ENCODE results near the gene FAM171A2. TPM values are rescaled to one million over a fixed set of nuclear protein-coding genes. Genes with fewer than 3 reads are reported as not detected.
"Not testable (repeated sequence)": the region's sequence is repeated elsewhere in the genome, so short reads cannot be mapped to it uniquely, and the experiment has no call there.

The FAM171A2 gene
- total RNA-seq, 1 donor from 2014 or later = 20.6 TPM

DNA sequence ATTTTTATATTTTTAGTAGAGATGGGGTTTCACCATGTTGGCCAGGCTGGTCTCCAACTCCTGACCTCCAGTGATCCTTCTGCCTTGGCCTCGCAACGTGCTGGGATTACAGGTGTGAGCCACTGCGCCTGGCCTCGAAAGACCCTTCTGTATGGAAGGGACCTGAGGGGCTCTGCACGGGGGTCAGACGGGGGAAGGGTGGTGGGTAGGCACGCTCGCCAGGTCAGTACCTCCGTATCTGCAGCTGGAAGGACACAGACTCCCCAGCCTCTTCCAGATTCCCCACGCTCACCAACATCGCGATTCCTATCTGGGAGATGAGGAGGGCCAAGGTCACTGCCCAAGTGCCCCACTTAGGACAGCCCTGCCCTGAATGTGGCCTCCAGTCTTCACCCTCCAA is 13.1 kb upstream of the FAM171A2 start:
- TF ChIP-seq, protein P1, sequence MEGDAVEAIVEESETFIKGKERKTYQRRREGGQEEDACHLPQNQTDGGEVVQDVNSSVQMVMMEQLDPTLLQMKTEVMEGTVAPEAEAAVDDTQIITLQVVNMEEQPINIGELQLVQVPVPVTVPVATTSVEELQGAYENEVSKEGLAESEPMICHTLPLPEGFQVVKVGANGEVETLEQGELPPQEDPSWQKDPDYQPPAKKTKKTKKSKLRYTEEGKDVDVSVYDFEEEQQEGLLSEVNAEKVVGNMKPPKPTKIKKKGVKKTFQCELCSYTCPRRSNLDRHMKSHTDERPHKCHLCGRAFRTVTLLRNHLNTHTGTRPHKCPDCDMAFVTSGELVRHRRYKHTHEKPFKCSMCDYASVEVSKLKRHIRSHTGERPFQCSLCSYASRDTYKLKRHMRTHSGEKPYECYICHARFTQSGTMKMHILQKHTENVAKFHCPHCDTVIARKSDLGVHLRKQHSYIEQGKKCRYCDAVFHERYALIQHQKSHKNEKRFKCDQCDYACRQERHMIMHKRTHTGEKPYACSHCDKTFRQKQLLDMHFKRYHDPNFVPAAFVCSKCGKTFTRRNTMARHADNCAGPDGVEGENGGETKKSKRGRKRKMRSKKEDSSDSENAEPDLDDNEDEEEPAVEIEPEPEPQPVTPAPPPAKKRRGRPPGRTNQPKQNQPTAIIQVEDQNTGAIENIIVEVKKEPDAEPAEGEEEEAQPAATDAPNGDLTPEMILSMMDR (IDR thresholded peaks at IDR 0.05) = no peak
- Mint-ChIP-seq H3K27ac (ENCODE audit: unreplicated experiment) (no peak overlapping the region), H3K4me3 (ENCODE audit: unreplicated experiment) (no peak overlapping the region), H3K36me3 (ENCODE audit: low read depth) (no peaks in the 10 kb centered on the region), H3K4me1 (ENCODE audit: low read depth) (no peaks in the 10 kb centered on the region), H3K27me3 (ENCODE audit: low read depth) (peaks cover 2% of the 10 kb centered on the region), H3K9me3 (ENCODE audit: low read depth) (no peaks in the 10 kb centered on the region)
- no peak for DNase-seq (ENCODE audit: low spot score)

DNA sequence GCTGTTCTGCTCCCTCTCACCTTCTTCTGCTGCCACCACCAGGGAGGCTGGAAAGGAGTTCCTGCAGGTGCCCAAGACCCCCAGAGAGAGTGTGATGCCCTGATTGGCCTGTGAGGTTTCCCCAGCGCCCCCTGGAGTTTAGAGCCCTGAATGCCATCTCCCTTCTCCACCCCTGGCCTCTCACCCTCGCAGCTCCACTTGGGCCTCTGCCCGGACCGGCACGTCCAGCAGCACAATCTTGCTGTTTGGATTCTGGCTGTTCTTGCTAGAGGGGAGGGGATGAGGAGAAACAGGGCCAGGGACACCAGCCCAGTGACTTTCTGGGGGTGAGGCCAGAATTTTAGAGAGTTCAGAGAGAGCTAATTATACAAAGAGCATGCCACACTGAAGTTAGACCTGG is 12.5 kb upstream of the FAM171A2 start:
- no peaks in the 10 kb centered on the region for H3K36me3 Mint-ChIP-seq (ENCODE audit: low read depth)
- TF ChIP-seq, protein P1 (IDR thresholded peaks at IDR 0.05) = peak; percentile 66
- no peak overlapping the region for H3K4me3 Mint-ChIP-seq (ENCODE audit: unreplicated experiment)
- no peaks in the 10 kb centered on the region for H3K4me1 Mint-ChIP-seq (ENCODE audit: low read depth)
- H3K27ac Mint-ChIP-seq (ENCODE audit: unreplicated experiment) = no peak overlapping the region
- peaks cover 2% of the 10 kb centered on the region for H3K27me3 Mint-ChIP-seq (ENCODE audit: low read depth)
- no peak for DNase-seq (ENCODE audit: low spot score)
- no peaks in the 10 kb centered on the region for H3K9me3 Mint-ChIP-seq (ENCODE audit: low read depth)

DNA sequence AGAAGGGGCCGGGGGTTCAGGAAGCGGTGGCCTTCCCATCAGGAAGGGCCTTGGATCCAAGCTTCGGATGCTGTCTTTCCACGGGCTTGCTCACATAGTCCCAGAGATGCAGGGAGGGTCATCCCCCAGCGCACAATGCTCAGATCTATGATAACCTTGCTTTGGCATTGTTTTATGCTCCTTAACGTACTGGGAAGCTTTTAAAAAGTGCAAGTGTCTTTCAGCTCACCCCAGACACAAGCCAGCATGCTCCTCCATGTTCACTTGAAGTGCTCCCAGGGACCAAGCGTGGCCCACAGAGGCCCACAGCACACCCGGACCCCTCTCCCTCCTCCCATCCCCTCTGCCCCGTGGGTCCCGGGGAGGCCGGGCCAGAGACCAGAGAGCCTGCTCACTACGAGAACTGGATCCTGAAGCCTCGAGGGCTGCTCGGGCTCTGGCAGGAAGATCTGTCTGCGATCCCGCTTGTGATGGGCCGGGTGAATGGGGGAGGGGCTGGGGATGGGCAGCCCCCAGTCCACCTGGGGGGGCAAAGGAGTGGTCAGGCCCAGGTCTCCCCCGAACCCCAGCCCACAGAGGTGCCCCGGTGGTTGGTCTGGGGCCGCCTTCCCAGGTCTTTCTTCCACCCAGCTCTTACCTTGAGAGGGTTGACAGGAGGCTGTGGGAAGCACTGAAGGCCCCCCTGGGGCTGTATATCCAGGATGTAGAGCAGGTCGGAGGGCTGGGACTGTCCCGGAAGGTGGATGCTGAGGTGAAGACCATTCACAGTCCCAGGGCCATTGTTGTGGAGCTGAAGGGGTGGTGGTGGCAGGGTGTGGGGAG is 11.8 kb upstream of the FAM171A2 start:
- no peaks in the 10 kb centered on the region for H3K9me3 Mint-ChIP-seq (ENCODE audit: low read depth)
- H3K4me3 Mint-ChIP-seq (ENCODE audit: unreplicated experiment) = no peak overlapping the region
- H3K36me3 Mint-ChIP-seq (ENCODE audit: low read depth) = no peaks in the 10 kb centered on the region

GRCh38 chr17:44374306-44375195 is 10.9 kb upstream of the FAM171A2 start:
- Mint-ChIP-seq H3K36me3 (ENCODE audit: low read depth) (no peaks in the 10 kb centered on the region), H3K27ac (ENCODE audit: unreplicated experiment) (no peak overlapping the region), H3K27me3 (ENCODE audit: low read depth) (peaks cover 2% of the 10 kb centered on the region), H3K4me3 (ENCODE audit: unreplicated experiment) (no peak overlapping the region), H3K4me1 (ENCODE audit: low read depth) (no peaks in the 10 kb centered on the region), H3K9me3 (ENCODE audit: low read depth) (no peaks in the 10 kb centered on the region)
- no peak for DNase-seq (ENCODE audit: low spot score)
- TF ChIP-seq, protein P1 (IDR thresholded peaks at IDR 0.05) = no peak

More for the DNA sequence above, 11.8 kb upstream of the FAM171A2 start:
- H3K27ac Mint-ChIP-seq (ENCODE audit: unreplicated experiment) = no peak overlapping the region
- no peaks in the 10 kb centered on the region for H3K4me1 Mint-ChIP-seq (ENCODE audit: low read depth)
- TF ChIP-seq, protein P1 (IDR thresholded peaks at IDR 0.05) = no peak
- peaks cover 2% of the 10 kb centered on the region for H3K27me3 Mint-ChIP-seq (ENCODE audit: low read depth)
- DNase-seq (ENCODE audit: low spot score) = peak; percentile 73

- no peak overlapping the region for H3K27ac Mint-ChIP-seq (ENCODE audit: unreplicated experiment)
- TF ChIP-seq, protein P1 (IDR thresholded peaks at IDR 0.05) = no peak
- no peak overlapping the region for H3K4me3 Mint-ChIP-seq (ENCODE audit: unreplicated experiment)
- H3K9me3 Mint-ChIP-seq (ENCODE audit: low read depth) = no peaks in the 10 kb centered on the region
- no peaks in the 10 kb centered on the region for H3K4me1 Mint-ChIP-seq (ENCODE audit: low read depth)
- DNase-seq (ENCODE audit: low spot score) = no peak
- no peaks in the 10 kb centered on the region for H3K36me3 Mint-ChIP-seq (ENCODE audit: low read depth)
- peaks cover 3% of the 10 kb centered on the region for H3K27me3 Mint-ChIP-seq (ENCODE audit: low read depth)
Measured at GRCh38 chr17:44372036-44372435, 8.4 kb upstream of the FAM171A2 start.

DNA sequence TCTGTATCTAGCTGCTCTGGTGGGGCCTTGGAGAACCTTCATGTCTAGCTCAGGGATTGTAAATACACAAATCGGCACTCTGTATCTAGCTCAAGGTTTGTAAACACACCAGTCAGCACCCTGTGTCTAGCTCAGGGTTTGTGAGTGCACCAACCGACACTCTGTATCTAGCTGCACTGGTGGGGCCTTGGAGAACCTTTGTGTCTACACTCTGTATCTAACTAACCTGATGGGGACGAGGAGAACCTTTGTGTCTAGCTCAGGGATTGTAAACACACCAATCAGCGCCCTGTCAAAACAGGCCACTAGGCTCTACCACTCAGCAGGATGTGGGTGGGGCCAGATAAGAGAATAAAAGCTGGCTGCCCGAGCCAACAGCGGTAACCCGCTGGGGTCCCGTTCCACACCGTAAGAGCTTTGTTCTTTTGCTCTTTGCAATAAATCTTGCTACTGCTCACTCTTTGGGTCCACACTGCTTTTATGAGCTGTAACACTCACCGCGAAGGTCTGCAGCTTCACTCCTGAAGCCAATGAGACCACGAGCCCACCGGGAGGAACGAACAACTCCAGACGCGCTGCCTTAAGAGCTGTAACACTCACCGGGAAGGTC is 5.9 kb upstream of the FAM171A2 start:
- H3K4me3 Mint-ChIP-seq (ENCODE audit: unreplicated experiment); H3K36me3 Mint-ChIP-seq (ENCODE audit: low read depth); H3K4me1 Mint-ChIP-seq (ENCODE audit: low read depth); H3K9me3 Mint-ChIP-seq (ENCODE audit: low read depth); DNase-seq (ENCODE audit: low spot score); H3K27ac Mint-ChIP-seq (ENCODE audit: unreplicated experiment): not testable (repeated sequence)
- peaks cover 11% of the 10 kb centered on the region for H3K27me3 Mint-ChIP-seq (ENCODE audit: low read depth)

GRCh38 chr17:44368391-44369243 is 5.0 kb upstream of the FAM171A2 start:
- peaks cover 11% of the 10 kb centered on the region for H3K27me3 Mint-ChIP-seq (ENCODE audit: low read depth)
- not testable (repeated sequence) for H3K9me3 Mint-ChIP-seq (ENCODE audit: low read depth); H3K4me3 Mint-ChIP-seq (ENCODE audit: unreplicated experiment); H3K27ac Mint-ChIP-seq (ENCODE audit: unreplicated experiment); H3K36me3 Mint-ChIP-seq (ENCODE audit: low read depth); H3K4me1 Mint-ChIP-seq (ENCODE audit: low read depth)
- peak; percentile 68 for DNase-seq (ENCODE audit: low spot score)
